ENCODE results near the gene ATP5F1B.
"Not testable (repeated sequence)": the region's sequence is repeated elsewhere in the genome, so short reads cannot be mapped to it uniquely, and the experiment has no call there.

DNA sequence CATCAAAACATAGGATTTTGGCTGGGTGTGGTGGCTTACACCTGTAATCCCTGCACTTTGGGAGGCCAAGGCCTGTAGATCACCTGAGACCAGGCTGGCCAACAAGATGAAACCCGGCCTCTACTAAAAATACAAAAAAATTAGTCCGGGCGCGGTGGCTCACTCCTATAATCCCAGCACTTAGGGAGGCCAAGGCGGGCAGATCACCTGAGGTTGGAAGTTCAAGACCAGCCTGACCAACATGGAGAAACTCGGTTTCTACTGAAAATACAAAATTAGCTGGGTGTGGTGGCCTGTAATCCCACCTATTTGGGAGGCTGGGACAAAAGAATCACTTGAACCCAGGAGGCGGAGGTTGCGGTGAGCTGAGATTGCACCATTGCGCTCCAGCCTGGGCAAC lies 2.2 kb upstream of the ATP5F1B start:
- TF ChIP-seq, protein P1, sequence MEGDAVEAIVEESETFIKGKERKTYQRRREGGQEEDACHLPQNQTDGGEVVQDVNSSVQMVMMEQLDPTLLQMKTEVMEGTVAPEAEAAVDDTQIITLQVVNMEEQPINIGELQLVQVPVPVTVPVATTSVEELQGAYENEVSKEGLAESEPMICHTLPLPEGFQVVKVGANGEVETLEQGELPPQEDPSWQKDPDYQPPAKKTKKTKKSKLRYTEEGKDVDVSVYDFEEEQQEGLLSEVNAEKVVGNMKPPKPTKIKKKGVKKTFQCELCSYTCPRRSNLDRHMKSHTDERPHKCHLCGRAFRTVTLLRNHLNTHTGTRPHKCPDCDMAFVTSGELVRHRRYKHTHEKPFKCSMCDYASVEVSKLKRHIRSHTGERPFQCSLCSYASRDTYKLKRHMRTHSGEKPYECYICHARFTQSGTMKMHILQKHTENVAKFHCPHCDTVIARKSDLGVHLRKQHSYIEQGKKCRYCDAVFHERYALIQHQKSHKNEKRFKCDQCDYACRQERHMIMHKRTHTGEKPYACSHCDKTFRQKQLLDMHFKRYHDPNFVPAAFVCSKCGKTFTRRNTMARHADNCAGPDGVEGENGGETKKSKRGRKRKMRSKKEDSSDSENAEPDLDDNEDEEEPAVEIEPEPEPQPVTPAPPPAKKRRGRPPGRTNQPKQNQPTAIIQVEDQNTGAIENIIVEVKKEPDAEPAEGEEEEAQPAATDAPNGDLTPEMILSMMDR (IDR thresholded peaks at IDR 0.05): not testable (repeated sequence)
- not testable (repeated sequence) for TF ChIP-seq POLR2A (IDR thresholded peaks at IDR 0.05); POLR2AphosphoS5 (IDR thresholded peaks at IDR 0.05; ENCODE audit: insufficient read depth in 1 of 2, low read depth in 1 of 2)

Data from vagina (tissue), 2 donors.